CD4-positive, alpha-beta T cell treated with Interleukin-6 at 100 ng/mL for 8 hours (primary cell): ENCODE measurements around the gene CERS6.

Experiments used
- DNase-seq: peaks from one replicate; pipeline ENCODE4 v3.0.0-alpha.2; 2020; ENCODE audit warnings: mixed read lengths, low spot score

Gene CERS6

GRCh38 chr2:168673265-168674189 lies 217.5 kb downstream of the CERS6 start:
- DNase-seq = no peak

- DNase-seq = no peak
Measured at GRCh38 chr2:168678153-168678853, 222.2 kb downstream of the CERS6 start.

- DNase-seq = no peak
Measured at GRCh38 chr2:168679081-168679480, 223.0 kb downstream of the CERS6 start.

- DNase-seq = no peak
Measured at GRCh38 chr2:168679741-168680310, 223.8 kb downstream of the CERS6 start.

GRCh38 chr2:168683996-168684395 lies 227.9 kb downstream of the CERS6 start:
- no peak for DNase-seq

- DNase-seq = no peak
Measured at GRCh38 chr2:168684921-168685599, 229.0 kb downstream of the CERS6 start.

- no peak for DNase-seq
Measured at GRCh38 chr2:168685600-168686451, 229.8 kb downstream of the CERS6 start.

- DNase-seq = no peak
Measured at GRCh38 chr2:168686452-168687191, 230.6 kb downstream of the CERS6 start.

- peak; percentile 8 for DNase-seq
Measured at GRCh38 chr2:168687314-168687713, 231.2 kb downstream of the CERS6 start.

GRCh38 chr2:168690381-168690885 lies 234.4 kb downstream of the CERS6 start:
- no peak for DNase-seq

GRCh38 chr2:168691221-168691620 lies 235.1 kb downstream of the CERS6 start:
- no peak for DNase-seq

GRCh38 chr2:168692132-168692744 lies 236.2 kb downstream of the CERS6 start:
- no peak for DNase-seq

- no peak for DNase-seq
Measured at GRCh38 chr2:168694173-168694572, 238.1 kb downstream of the CERS6 start.

GRCh38 chr2:168694866-168695265 lies 238.8 kb downstream of the CERS6 start:
- no peak for DNase-seq

- DNase-seq = no peak
Measured at GRCh38 chr2:168697668-168698121, 241.6 kb downstream of the CERS6 start.

- no peak for DNase-seq
Measured at GRCh38 chr2:168698969-168699368, 242.9 kb downstream of the CERS6 start.

- no peak for DNase-seq
Measured at GRCh38 chr2:168699844-168700417, 243.9 kb downstream of the CERS6 start.

- no peak for DNase-seq
Measured at GRCh38 chr2:168700615-168701245, 244.7 kb downstream of the CERS6 start.

- DNase-seq = no peak
Measured at GRCh38 chr2:168702579-168702978, 246.5 kb downstream of the CERS6 start.
